ENCODE data around the gene ITFG1.

DNA sequence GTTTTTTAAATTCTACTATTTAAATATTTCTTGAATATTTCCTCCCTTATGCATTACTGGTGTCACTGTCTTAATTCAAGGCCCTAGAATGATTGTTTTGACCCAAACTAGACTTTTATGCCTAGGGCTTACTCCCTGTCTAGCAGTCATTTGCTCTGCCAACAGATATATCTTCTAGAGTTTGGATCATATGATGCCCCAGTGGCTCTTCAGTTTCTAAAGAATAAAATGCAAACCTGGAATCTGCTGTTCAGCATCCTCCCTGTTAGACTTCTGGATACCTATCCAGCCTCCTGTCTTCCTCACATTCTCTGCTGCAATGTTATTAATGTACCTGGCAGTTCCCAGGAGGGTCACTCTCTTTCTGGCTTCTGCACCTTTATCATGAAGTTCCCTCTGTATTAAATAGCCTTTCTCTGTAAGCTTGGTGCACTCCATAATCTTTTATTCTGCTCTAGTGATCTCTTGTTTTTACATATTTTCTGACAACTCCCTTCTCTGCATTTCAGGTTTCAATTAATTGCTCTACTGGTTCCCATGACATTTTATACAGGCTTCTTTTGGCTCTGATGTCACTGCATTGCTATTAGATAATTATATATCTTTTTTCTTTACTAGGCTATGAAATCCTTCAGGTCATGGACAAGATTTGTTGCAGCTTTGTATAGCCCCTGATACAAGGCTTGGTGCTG is 15.9 kb upstream of the ITFG1 start:
- no peak for TF ChIP-seq REST (IDR thresholded peaks at IDR 0.05; ENCODE audit: insufficient read depth in 1 of 2, low read depth in 2 of 2, low read length in 2 of 2)
- TF ChIP-seq POLR2AphosphoS5 (IDR thresholded peaks at IDR 0.05; ENCODE audit: low read depth, low read length), result no peak
- TF ChIP-seq SIN3A (IDR thresholded peaks at IDR 0.05; ENCODE audit: borderline replicate concordance, insufficient read depth, low read length), result no peak
- no peak for TF ChIP-seq TAF1 (IDR thresholded peaks at IDR 0.05; ENCODE audit: borderline replicate concordance, insufficient read depth, low read length)
